PC-9 (cell line): ENCODE results near the gene RTN4R. TPM values are rescaled to one million over a fixed set of nuclear protein-coding genes. Genes with fewer than 3 reads are reported as not detected.

ENCODE experiments used
- BruUV-seq: library from RNA; stranded (reverse); fragments of 400-500 nt; replicated peaks from 2 replicates; lab custom pipeline; 2021; lab: Mats Ljungman, UMichigan
- CTCF ChIA-PET: fragments of 300-600 bp; sonication (Branson Sonifier 250); formaldehyde crosslinking; loops from one replicate; lab custom pipeline; 2022; ENCODE audit warnings: antibody characterized with exemption; lab: Charles Lee
- POLR2A ChIA-PET: fragments of 300-600 bp; sonication (Branson Sonifier 250); formaldehyde crosslinking; loops from one replicate; lab custom pipeline; 2022; ENCODE audit warnings: antibody characterized with exemption; ENCODE audit not compliant: unreplicated experiment; lab: Charles Lee
- DNase-seq, 2 experiments: peaks; one replicate each; pipeline versions ENCODE4 v3.0.0 to v3.0.0-alpha.2; 2015 to 2022; ENCODE audit warnings: mixed read lengths in 1 of 2
- H2AFZ ChIP-seq: fragments of 200-600 bp; sonication (generic); 2 replicates; pipeline ENCODE4 v1.8.1; 2017; ENCODE audit warnings: antibody characterized with exemption
- H3F3A ChIP-seq: fragments of 200-600 bp; sonication (generic); 2 replicates; pipeline ENCODE4 v1.8.1; 2017; ENCODE audit warnings: antibody characterized with exemption, mild to moderate bottlenecking, low read depth; ENCODE audit not compliant: insufficient read depth
- H3K27ac ChIP-seq: fragments of 200-600 bp; sonication (generic); 2 replicates; pipeline ENCODE4 v1.6.1; 2016; ENCODE audit warnings: mixed run types
- H3K27me3 ChIP-seq: fragments of 200-600 bp; sonication (generic); 2 replicates; pipeline ENCODE4 v1.6.1; 2016; ENCODE audit warnings: low read depth, mixed run types; ENCODE audit not compliant: insufficient read depth
- H3K36me3 ChIP-seq: fragments of 200-600 bp; sonication (generic); 2 replicates; pipeline ENCODE4 v1.6.1; 2016; ENCODE audit warnings: low read depth, mixed run types
- H3K4me1 ChIP-seq: fragments of 200-600 bp; sonication (generic); replicated peaks from 2 replicates; pipeline ENCODE4 v1.6.1; 2016; ENCODE audit warnings: mixed run types; ENCODE audit not compliant: insufficient read depth
- H3K4me2 ChIP-seq: fragments of 200-600 bp; sonication (generic); 2 replicates; pipeline ENCODE4 v1.6.1; 2017; ENCODE audit warnings: mixed run types
- H3K4me3 ChIP-seq: fragments of 200-600 bp; sonication (generic); 2 replicates; pipeline ENCODE4 v1.6.1; 2016; ENCODE audit warnings: mixed run types
- H3K79me2 ChIP-seq: fragments of 200-600 bp; sonication (generic); 2 replicates; pipeline ENCODE4 v1.6.1; 2017; ENCODE audit warnings: low read depth, mixed run types
- H3K9me2 ChIP-seq: fragments of 200-600 bp; sonication (generic); 2 replicates; pipeline ENCODE4 v1.8.1; 2017; ENCODE audit warnings: mild to moderate bottlenecking; ENCODE audit not compliant: insufficient read depth
- H3K9me3 ChIP-seq: fragments of 200-600 bp; sonication (generic); 2 replicates; pipeline ENCODE4 v1.8.1; 2016; ENCODE audit warnings: low read depth; ENCODE audit not compliant: insufficient read depth
- H4K20me1 ChIP-seq: fragments of 200-600 bp; sonication (generic); 2 replicates; pipeline ENCODE4 v1.8.1; 2017; ENCODE audit not compliant: insufficient read depth
- EZH2 ChIP-seq: fragments of 200-600 bp; sonication (generic); IDR thresholded peaks from 2 replicates; pipeline ENCODE4 v1.8.0; 2017; ENCODE audit warnings: antibody characterized with exemption, low read depth
- intact Hi-C: fragments of 100-400 bp; cut with micrococcal nuclease; formaldehyde crosslinking; loops from one replicate; pipeline ENCODE4 v1.10.0; 2022; ENCODE audit not compliant: unreplicated experiment
- total RNA-seq: library from RNA; stranded (reverse); gene quantifications from 2 replicates; pipeline ENCODE4 v1.2.3, GENCODE V29; 2021
- TF ChIP-seq, protein P1 (sequence below): fragments of 200-600 bp; sonication (generic); conservative IDR thresholded peaks from 2 replicates; pipeline ENCODE4 v1.6.1; 2017; ENCODE audit warnings: mixed run types, antibody characterized with exemption, mild to moderate bottlenecking, moderate library complexity

Gene RTN4R
- total RNA-seq, 1 experiment from 2014 or later: 5.0 TPM

DNA sequence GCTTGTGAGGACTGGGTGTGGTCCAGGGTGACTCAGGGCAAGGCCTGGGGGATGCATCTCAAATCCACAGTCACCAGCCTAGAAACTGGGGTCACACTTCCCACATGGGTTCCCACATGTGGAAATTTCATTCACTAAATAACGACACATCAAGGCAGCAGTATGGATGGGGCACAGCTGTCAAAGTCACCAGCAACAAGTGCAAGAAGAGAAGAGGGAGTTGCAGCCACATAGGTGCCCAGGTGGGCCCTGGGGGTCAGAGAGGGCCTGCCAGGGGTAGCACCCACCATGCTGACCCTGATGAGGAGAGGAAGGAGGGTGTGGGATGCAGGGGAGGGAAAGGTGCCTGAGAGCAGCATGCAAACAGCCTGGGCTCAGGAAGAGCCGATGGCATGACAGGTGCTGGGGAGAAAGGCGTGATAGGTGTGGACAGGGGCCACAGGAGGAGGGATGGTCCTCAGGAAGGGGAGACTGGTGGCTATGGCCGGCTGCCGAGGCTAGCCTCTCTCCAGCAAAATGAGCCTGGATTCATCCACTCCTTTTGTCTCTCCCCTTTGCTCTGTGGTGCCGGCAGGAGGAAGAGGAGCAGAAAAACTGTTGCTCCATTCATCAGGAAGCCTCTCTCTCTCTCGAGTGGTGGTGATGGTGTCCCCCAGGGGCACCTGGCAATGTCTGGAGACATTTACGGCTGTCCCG lies 29.4 kb upstream of the RTN4R start:
- Histone ChIP-seq H3K4me2 (no peak overlapping the region), H3K79me2 (no peaks in the 10 kb centered on the region), H3K27ac (no peak overlapping the region), H3K27me3 (no peaks in the 10 kb centered on the region), H3K36me3 (no peaks in the 10 kb centered on the region), H3K9me2 (no peaks in the 10 kb centered on the region), H3F3A (no peaks in the 10 kb centered on the region; the same call in 1 of the 2 replicates), H3K9me3 (no peaks in the 10 kb centered on the region), H2AFZ (no peak overlapping the region), H3K4me3 (no peak overlapping the region), H4K20me1 (no peaks in the 10 kb centered on the region), H3K4me1 (no peaks in the 10 kb centered on the region)
- BruUV-seq: no TSS peak
- TF ChIP-seq, protein P1, sequence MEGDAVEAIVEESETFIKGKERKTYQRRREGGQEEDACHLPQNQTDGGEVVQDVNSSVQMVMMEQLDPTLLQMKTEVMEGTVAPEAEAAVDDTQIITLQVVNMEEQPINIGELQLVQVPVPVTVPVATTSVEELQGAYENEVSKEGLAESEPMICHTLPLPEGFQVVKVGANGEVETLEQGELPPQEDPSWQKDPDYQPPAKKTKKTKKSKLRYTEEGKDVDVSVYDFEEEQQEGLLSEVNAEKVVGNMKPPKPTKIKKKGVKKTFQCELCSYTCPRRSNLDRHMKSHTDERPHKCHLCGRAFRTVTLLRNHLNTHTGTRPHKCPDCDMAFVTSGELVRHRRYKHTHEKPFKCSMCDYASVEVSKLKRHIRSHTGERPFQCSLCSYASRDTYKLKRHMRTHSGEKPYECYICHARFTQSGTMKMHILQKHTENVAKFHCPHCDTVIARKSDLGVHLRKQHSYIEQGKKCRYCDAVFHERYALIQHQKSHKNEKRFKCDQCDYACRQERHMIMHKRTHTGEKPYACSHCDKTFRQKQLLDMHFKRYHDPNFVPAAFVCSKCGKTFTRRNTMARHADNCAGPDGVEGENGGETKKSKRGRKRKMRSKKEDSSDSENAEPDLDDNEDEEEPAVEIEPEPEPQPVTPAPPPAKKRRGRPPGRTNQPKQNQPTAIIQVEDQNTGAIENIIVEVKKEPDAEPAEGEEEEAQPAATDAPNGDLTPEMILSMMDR: no peak
- TF ChIP-seq EZH2: no peak
- CTCF ChIA-PET: no interaction called here
- intact Hi-C loops: loop anchor here (10.0 kb wide), 1 partner anchor 157 kb away; no protein-coding TSS in a partner anchor
- no peak for DNase-seq
- POLR2A ChIA-PET: no interaction called here

DNA sequence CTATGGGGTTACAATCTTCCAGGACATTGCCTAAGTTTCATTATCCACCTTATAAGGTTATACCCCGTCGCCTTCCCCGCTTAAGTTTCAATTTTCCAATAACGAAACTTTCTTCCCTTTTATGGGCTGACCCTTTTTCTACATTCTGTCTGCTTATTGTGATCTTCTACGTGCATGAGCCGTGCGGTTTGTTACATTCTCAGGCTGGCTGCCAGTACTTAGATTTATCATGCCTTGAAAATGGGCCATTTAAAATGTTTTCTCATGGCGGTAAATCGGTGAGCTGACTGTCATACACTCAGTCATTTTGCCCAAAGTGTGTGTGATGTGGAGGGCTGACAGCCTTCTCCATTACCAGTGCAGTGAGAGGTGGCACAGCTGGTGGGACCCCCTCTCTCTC lies 28.5 kb upstream of the RTN4R start:
- no peaks in the 10 kb centered on the region for H3K4me1 ChIP-seq
- no peak overlapping the region for H3K27ac ChIP-seq
- H3F3A ChIP-seq: no peaks in the 10 kb centered on the region; the same call in 1 of the 2 replicates
- no peak overlapping the region for H3K4me3 ChIP-seq
- no peaks in the 10 kb centered on the region for H3K9me3 ChIP-seq
- no peaks in the 10 kb centered on the region for H3K79me2 ChIP-seq
- ChIA-PET CTCF (no interaction called here), POLR2A (no interaction called here)
- no peak for DNase-seq
- no peaks in the 10 kb centered on the region for H3K36me3 ChIP-seq
- TF ChIP-seq EZH2: no peak
- TF ChIP-seq, protein P1: no peak
- intact Hi-C loops: loop anchor here (10.0 kb wide), 1 partner anchor 158 kb away; no protein-coding TSS in a partner anchor
- H4K20me1 ChIP-seq: no peaks in the 10 kb centered on the region
- no peaks in the 10 kb centered on the region for H3K9me2 ChIP-seq
- H2AFZ ChIP-seq: no peak overlapping the region
- BruUV-seq: no TSS peak
- 0 out of 2 replicates have a peak, but pooled peaks cover 3% of the 10 kb centered on the region for H3K27me3 ChIP-seq
- H3K4me2 ChIP-seq: no peak overlapping the region

DNA sequence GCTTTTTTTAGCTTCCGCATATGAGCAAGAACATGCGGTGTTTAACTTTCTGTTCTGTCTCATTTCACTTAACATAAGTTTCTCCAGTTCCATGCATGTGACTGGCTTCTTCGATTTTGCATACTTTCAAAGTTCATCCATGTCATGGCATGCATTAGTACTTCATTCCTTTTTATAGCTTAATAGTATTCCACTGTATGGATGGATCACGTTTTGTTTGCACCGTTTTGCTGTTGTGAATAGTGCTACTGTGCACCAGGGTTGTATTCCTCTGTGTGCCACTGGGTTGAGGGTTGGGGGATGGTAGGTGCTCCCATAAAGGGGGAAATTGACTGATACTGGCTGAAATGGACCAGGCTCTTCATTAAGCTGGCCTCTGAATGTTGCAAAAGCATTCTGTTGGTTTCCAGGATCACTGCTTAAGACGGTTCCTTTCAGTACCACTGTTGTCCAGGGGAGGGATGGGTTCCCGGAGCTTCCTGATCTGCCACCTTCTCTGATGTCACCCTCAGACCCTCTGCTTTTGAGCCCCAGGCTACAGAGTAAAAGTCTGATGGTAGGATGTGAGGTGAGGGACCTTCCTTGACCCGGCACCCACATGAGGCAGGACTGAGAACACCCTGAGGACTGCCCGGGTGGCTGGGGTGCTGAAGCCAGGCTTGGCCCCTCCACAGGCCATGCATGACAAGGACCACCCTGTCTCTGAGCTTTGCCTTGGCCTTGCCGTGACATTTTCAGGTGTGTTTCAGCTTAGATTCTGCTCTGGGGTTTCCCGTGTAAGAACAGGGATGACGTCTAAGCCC lies 27.3 kb upstream of the RTN4R start:
- ChIA-PET CTCF (interaction anchor here (0.6 kb wide), 1 partner anchor 122 kb away, joined by 3 read pairs; no protein-coding TSS in a partner anchor), POLR2A (no interaction called here)
- H2AFZ ChIP-seq: no peak overlapping the region
- TF ChIP-seq, protein P1: no peak
- no peak for TF ChIP-seq EZH2
- no peaks in the 10 kb centered on the region for H3K9me3 ChIP-seq
- DNase-seq: no peak
- H3F3A ChIP-seq: no peaks in the 10 kb centered on the region; the same call in 1 of the 2 replicates
- BruUV-seq: no TSS peak
- H3K36me3 ChIP-seq: no peaks in the 10 kb centered on the region
- H3K27ac ChIP-seq: no peak overlapping the region
- peaks cover 14% of the 10 kb centered on the region for H3K27me3 ChIP-seq
- intact Hi-C loops: loop anchor here (10.0 kb wide), 1 partner anchor 159 kb away; no protein-coding TSS in a partner anchor
- H3K4me1 ChIP-seq: no peaks in the 10 kb centered on the region
- no peak overlapping the region for H3K4me2 ChIP-seq
- H3K79me2 ChIP-seq: no peaks in the 10 kb centered on the region
- H3K4me3 ChIP-seq: no peak overlapping the region
- H4K20me1 ChIP-seq: no peaks in the 10 kb centered on the region
- H3K9me2 ChIP-seq: no peaks in the 10 kb centered on the region
